Spleen (tissue), 7 donors: ENCODE results near the gene FHAD1.

Experiments
- CTCF ChIP-seq, 11 experiments: fragments of 200-600 bp in 7 of 11; fragments of 450-650 bp in 4 of 11; sonication (generic) in 4 of 11; IDR thresholded peaks in 8 of 11; conservative IDR thresholded peaks in 3 of 11; 1 replicate in 7 of 11; 2 replicates in 4 of 11; pipeline versions ENCODE4 v1.4.0 to v1.8.0; 2016 to 2021; ENCODE audit warnings: antibody characterized with exemption in 11 of 11, inconsistent platforms in 4 of 11, mild to moderate bottlenecking in 1 of 11
- POLR2A ChIP-seq, 3 donors: fragments of 450-650 bp; IDR thresholded peaks; one replicate each; pipeline ENCODE4 v1.5.1; 2017; ENCODE audit warnings: antibody characterized with exemption in 3 of 3, mild to moderate bottlenecking in 1 of 3
- donor health status: DM: no; HTN: no; CAD: no; lungs with moderate emphysema.
- donor health status: DM: no; HTN: no; CAD: no.
- donor health status: DM: no; HTN: no; CAD: no.

GRCh38 chr1:15370781-15371520 lies 123.9 kb downstream of the FHAD1 start:
- TF ChIP-seq CTCF (IDR thresholded peaks at IDR 0.05 in 8 of 11, conservative IDR thresholded peaks at IDR 0.05 in 3 of 11) (no peak), POLR2A (IDR thresholded peaks at IDR 0.05) (no peak)
